HG03095 (cell line): ENCODE results near the gene TSHB.

ENCODE experiments used
- ATAC-seq: cut with Tn5 transposase; IDR thresholded peaks from one replicate; pipeline ENCODE4 v1.9.1; 2021; ENCODE audit warnings: moderate library complexity; ENCODE audit not compliant: unreplicated experiment

Gene TSHB

GRCh38 chr1:115057661-115058254 is 28.1 kb downstream of the TSHB start:
- ATAC-seq: no peak

- no peak for ATAC-seq
Measured at GRCh38 chr1:115059316-115059715, 29.7 kb downstream of the TSHB start.

GRCh38 chr1:115060501-115060900 is 30.9 kb downstream of the TSHB start:
- no peak for ATAC-seq

- no peak for ATAC-seq
Measured at GRCh38 chr1:115062542-115063004, 32.9 kb downstream of the TSHB start.

- ATAC-seq: no peak
Measured at GRCh38 chr1:115063228-115063901, 33.7 kb downstream of the TSHB start.

- ATAC-seq: no peak
Measured at GRCh38 chr1:115064461-115064860, 34.8 kb downstream of the TSHB start.

- ATAC-seq: no peak
Measured at GRCh38 chr1:115065021-115065420, 35.4 kb downstream of the TSHB start.

- ATAC-seq: no peak
Measured at GRCh38 chr1:115067161-115067859, 37.7 kb downstream of the TSHB start.

GRCh38 chr1:115068826-115069585 is 39.4 kb downstream of the TSHB start:
- ATAC-seq: no peak

- ATAC-seq: no peak
Measured at GRCh38 chr1:115069659-115070308, 40.2 kb downstream of the TSHB start.

GRCh38 chr1:115071012-115071664 is 41.5 kb downstream of the TSHB start:
- ATAC-seq: no peak

GRCh38 chr1:115073298-115074087 is 43.9 kb downstream of the TSHB start:
- no peak for ATAC-seq

- ATAC-seq: no peak
Measured at GRCh38 chr1:115074839-115075534, 45.4 kb downstream of the TSHB start.

- no peak for ATAC-seq
Measured at GRCh38 chr1:115076384-115076915, 46.8 kb downstream of the TSHB start.

- no peak for ATAC-seq
Measured at GRCh38 chr1:115077286-115077983, 47.8 kb downstream of the TSHB start.

- no peak for ATAC-seq
Measured at GRCh38 chr1:115077984-115078330, 48.3 kb downstream of the TSHB start.

GRCh38 chr1:115078708-115079107 is 49.1 kb downstream of the TSHB start:
- ATAC-seq: no peak

GRCh38 chr1:115082949-115083348 is 53.3 kb downstream of the TSHB start:
- no peak for ATAC-seq
